Kidney (tissue), 14 donors: ENCODE data around the gene PPP1R12B. TPM values are rescaled to one million over a fixed set of nuclear protein-coding genes. Genes with fewer than 3 reads are reported as not detected.
"Not testable (repeated sequence)": the region's sequence is repeated elsewhere in the genome, so short reads cannot be mapped to it uniquely, and the experiment has no call there.

Experiments used
- DNase-seq, 5 donors: peaks; one replicate each; pipeline ENCODE4 v3.0.0-alpha.2; 2013 to 2020
- FAIRE-seq: peaks from 2 replicates; lab custom pipeline; 2012; peaks lifted over from hg19 to GRCh38; lab: Jason Lieb, UNC
- H3K27ac ChIP-seq, 2 donors: one replicate each; pipeline ENCODE4 v1.7.0; 2013; ENCODE audit warnings: low read depth in 2 of 2, low read length in 2 of 2, inconsistent platforms in 1 of 2
- H3K27me3 ChIP-seq: one replicate; pipeline ENCODE4 v1.7.1; 2013; ENCODE audit warnings: low read length, inconsistent platforms; ENCODE audit not compliant: control insufficient read depth, insufficient read depth
- H3K36me3 ChIP-seq, 3 donors: one replicate each; pipeline versions ENCODE4 v1.7.0 to v1.7.1; 2013; ENCODE audit warnings: low read length in 3 of 3, control low read depth in 1 of 3, inconsistent platforms in 1 of 3; ENCODE audit not compliant: insufficient read depth in 3 of 3, control insufficient read depth in 2 of 3
- H3K4me1 ChIP-seq, 3 donors: one replicate each; pipeline versions ENCODE4 v1.7.0 to v1.7.1; 2013; ENCODE audit warnings: low read length in 3 of 3, inconsistent platforms in 1 of 3, low read depth in 1 of 3; ENCODE audit not compliant: control insufficient read depth in 2 of 3, insufficient read depth in 2 of 3
- H3K4me3 ChIP-seq, 3 donors: one replicate each; pipeline versions ENCODE4 v1.7.0 to v1.8.1; 2013; ENCODE audit warnings: low read length in 3 of 3, control low read depth in 1 of 3, inconsistent platforms in 1 of 3
- H3K9ac ChIP-seq, 3 donors: one replicate each; pipeline versions ENCODE4 v1.7.0 to v1.7.1; 2013; ENCODE audit warnings: low read length in 3 of 3, control low read depth in 1 of 3, inconsistent platforms in 1 of 3
- H3K9me3 ChIP-seq, 3 donors: one replicate each; pipeline versions ENCODE4 v1.7.0 to v1.7.1; 2013; ENCODE audit warnings: low read length in 3 of 3, control low read depth in 1 of 3, inconsistent platforms in 1 of 3; ENCODE audit not compliant: control insufficient read depth in 2 of 3, insufficient read depth in 1 of 3
- CTCF ChIP-seq: IDR thresholded peaks from 3 replicates; pipeline ENCODE4 v1.5.1; 2012; ENCODE audit warnings: mild to moderate bottlenecking, moderate library complexity, borderline replicate concordance; ENCODE audit not compliant: insufficient read depth; ENCODE audit errors: extremely low read depth
- intact Hi-C: fragments of 100-400 bp; cut with DNase I; formaldehyde crosslinking; loops from one replicate; pipeline ENCODE4 v1.11.1; 2022
- polyA plus RNA-seq: library from polyadenylated mRNA; stranded (reverse); fragments of 350-450 nt; fragmentation: Illumina TruSeq; extraction: RNeasy Lipid Tissue Mini Kit (QIAGEN cat#74804); gene quantifications from one replicate; pipeline ENCODE4 v1.2.3, GENCODE V29; 2014; ENCODE audit warnings: low read depth, low replicate concordance; ENCODE audit not compliant: insufficient read depth
- total RNA-seq: library from RNA; stranded (reverse); fragmentation: NEBNext Ultra II Directional; extraction: Animal tissue kit (Norgen Biotek cat#: 25700); gene quantifications from one replicate; pipeline ENCODE4 v1.2.1, GENCODE V29; 2021
- donor health status: control.
- donor health status: control.
- donor health status: control.
- donor health status: control.
- donor health status: control.
- donor health status: DM: yes; HTN: yes; CAD: no.
- donor health status: Normal renal cell carcinoma (clear cell type).

PPP1R12B gene
- total and polyA plus RNA-seq, 2 donors from 2014 or later: 5.7 to 40.0 TPM

- FAIRE-seq (no peak), DNase-seq (peak in 1 of 5 donors; percentile 48)
- Histone ChIP-seq H3K9ac (no peak overlapping the region), H3K4me1 (no peaks in the 10 kb centered on the region), H3K36me3 (peaks cover 0 to 6% (median 0%) of the 10 kb centered on the region in 3 donors), H3K27ac (no peak overlapping the region), H3K9me3 (no peaks in the 10 kb centered on the region), H3K27me3 (no peaks in the 10 kb centered on the region), H3K4me3 (no peak overlapping the region)
- intact Hi-C loops: no loop called here
- no peak for TF ChIP-seq CTCF
Measured at GRCh38 chr1:202439308-202439707, 90.8 kb downstream of the PPP1R12B start.

- DNase-seq, H3K36me3 ChIP-seq, H3K27ac ChIP-seq, H3K9me3 ChIP-seq, H3K27me3 ChIP-seq, H3K9ac ChIP-seq, intact Hi-C loops, H3K4me3 ChIP-seq, H3K4me1 ChIP-seq, FAIRE-seq: not testable (repeated sequence)
Measured at GRCh38 chr1:202448140-202448539, 99.6 kb downstream of the PPP1R12B start.

- H3K36me3 ChIP-seq, H3K4me1 ChIP-seq, H3K9me3 ChIP-seq, H3K9ac ChIP-seq, H3K27ac ChIP-seq, H3K4me3 ChIP-seq, intact Hi-C loops, H3K27me3 ChIP-seq, FAIRE-seq: not testable (repeated sequence)
- peak in 1 of 5 donors; percentile 50 for DNase-seq
Measured at GRCh38 chr1:202451641-202452040, 103.1 kb downstream of the PPP1R12B start.

GRCh38 chr1:202452508-202452907 lies 104.0 kb downstream of the PPP1R12B start:
- FAIRE-seq (no peak), DNase-seq (no peak)
- H3K27me3 ChIP-seq: no peaks in the 10 kb centered on the region
- no peak for TF ChIP-seq CTCF
- H3K9me3 ChIP-seq: no peaks in the 10 kb centered on the region
- H3K36me3 ChIP-seq: peaks cover 0 to 2% (median 0%) of the 10 kb centered on the region in 3 donors
- H3K27ac ChIP-seq: no peak overlapping the region
- intact Hi-C loops: no loop called here
- no peak overlapping the region for H3K4me3 ChIP-seq
- H3K9ac ChIP-seq: no peak overlapping the region
- H3K4me1 ChIP-seq: no peaks in the 10 kb centered on the region

- H3K27ac ChIP-seq, H3K9me3 ChIP-seq, H3K9ac ChIP-seq, H3K36me3 ChIP-seq, FAIRE-seq, H3K4me1 ChIP-seq, DNase-seq, intact Hi-C loops, H3K4me3 ChIP-seq, H3K27me3 ChIP-seq: not testable (repeated sequence)
Measured at GRCh38 chr1:202456372-202457169, 108.1 kb downstream of the PPP1R12B start.

- FAIRE-seq: not testable (repeated sequence)
Measured at GRCh38 chr1:202458651-202459050, 110.2 kb downstream of the PPP1R12B start.

More at GRCh38 chr1:202458651-202459050, 110.2 kb downstream of the PPP1R12B start:
- intact Hi-C loops, DNase-seq, H3K4me3 ChIP-seq, H3K27ac ChIP-seq, H3K4me1 ChIP-seq, H3K27me3 ChIP-seq, H3K9ac ChIP-seq, H3K36me3 ChIP-seq, H3K9me3 ChIP-seq: not testable (repeated sequence)
